Fibroblast of skin of abdomen (primary cell): ENCODE data around the gene CYGB.
"Not testable (repeated sequence)": the region's sequence is repeated elsewhere in the genome, so short reads cannot be mapped to it uniquely, and the experiment has no call there.

ENCODE experiments used
- DNase-seq: peaks from one replicate; pipeline ENCODE4 v3.0.0-alpha.2; 2013

The CYGB gene

DNA sequence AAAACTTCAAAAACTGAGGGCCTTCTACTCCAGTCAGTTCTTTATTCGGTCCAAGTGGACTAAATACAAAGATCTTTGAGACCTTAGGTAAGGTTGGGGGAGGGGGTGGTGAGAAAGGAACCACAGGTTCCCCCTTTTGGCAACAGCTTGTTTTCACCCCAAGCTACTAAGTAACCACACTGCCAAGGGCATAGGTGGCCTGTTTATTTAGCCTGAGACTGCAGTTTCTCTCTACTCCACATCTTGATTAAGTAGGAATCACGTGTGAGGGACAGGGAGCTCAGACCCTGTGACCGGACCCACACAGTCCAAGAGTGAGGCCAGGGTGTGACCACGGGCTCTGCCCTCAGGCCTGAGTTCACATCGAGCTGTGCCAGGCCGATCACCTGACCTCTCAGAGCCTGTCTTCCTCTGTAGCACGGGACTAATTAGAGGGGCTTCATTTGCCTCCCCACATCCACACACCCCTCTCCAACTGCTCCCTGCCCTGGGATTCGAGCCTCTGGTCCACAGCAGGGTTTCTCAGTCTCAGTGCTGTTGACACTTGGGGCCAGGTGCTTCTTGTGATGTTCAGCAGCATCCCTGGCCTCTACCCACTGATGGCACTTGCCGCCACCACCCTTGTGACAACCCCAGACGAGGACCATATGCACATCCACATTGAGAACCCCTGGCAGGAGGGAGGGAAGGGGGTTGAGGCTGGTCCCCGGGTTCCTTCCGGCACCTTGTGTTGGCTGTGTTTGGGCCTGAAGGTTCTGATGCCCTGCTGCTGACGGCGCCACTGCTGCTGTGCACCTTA, 30.3 kb upstream of the CYGB start:
- no peak for DNase-seq

DNA sequence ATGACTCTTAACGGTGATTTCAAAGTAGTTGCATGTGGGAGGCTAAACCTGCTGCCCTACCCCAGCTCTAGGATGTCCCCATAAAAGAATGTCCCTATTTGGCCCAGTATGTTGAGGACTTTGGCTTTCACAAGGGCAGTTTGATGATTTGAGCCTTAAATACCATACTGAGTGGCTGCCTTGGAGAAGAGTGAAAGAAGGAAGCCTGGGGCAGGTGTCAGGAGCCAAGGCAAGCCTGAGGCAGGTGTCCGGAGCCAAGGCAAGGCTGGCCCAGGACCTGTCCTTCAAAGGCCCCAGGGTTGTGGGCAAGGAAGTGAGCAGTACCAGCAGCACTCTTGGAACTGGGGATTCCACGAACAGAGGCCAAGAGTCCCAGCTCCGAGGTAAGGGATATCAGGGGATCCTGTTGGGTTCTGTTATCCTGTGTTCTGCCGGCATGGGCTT, 29.5 kb upstream of the CYGB start:
- DNase-seq = no peak

DNA sequence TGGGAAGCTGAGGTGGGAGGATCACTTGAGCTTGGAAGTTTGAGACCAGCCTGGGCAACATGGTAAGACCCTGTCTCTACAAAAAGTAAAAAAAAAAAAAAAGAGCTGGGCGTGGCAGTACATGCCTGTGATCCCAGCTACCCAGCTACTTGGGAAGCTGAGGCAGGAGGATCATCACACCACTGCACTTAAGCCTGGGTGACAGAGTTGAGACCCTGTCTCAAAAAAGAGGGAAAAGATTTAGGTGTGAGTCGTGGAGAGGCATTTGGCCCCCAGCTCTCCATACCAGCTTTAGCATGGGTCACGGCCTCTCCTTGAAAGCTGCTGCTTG, 29.1 kb upstream of the CYGB start:
- no peak for DNase-seq

DNA sequence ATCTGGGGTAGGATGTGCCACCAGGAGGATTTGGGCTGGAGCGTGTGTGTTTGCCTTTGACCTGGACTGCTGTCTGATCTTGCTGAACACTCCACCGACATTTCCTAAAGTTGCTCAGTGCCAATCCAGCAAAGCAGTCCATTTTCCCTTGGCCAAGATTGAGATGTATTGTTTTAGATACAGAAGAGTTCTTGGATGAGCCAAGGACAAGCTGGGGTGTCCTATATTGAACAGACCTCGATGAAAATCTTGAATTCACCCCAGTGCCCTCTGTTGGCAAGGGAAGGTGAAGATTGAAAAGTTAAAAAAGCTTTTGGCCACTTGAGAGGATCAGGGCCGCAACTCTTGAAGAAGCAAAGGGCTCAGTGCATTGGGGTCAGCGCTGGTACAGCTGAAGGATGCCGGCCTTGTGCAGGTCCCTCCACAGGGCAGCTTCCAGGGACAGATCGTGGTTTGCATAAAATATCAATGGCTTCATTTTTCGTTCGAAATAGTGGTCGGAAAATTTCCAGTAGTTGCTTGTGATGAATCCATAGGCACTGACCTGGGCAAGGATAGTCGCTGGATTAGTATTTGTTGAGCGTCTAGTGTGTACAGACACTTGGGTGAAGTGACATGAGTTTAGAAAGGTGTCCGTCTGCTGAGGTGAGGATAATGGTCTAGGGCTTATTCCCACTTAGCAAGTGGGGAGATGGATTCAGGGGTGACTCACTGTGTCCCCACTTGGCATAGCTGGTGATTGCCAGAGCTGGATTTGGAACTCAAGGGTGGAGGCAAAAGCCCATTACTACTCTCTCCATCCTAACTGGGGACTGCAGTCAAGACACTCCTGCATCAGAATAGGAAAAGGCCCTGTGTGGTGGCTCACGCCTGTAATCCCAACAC, 28.5 kb upstream of the CYGB start:
- no peak for DNase-seq

DNA sequence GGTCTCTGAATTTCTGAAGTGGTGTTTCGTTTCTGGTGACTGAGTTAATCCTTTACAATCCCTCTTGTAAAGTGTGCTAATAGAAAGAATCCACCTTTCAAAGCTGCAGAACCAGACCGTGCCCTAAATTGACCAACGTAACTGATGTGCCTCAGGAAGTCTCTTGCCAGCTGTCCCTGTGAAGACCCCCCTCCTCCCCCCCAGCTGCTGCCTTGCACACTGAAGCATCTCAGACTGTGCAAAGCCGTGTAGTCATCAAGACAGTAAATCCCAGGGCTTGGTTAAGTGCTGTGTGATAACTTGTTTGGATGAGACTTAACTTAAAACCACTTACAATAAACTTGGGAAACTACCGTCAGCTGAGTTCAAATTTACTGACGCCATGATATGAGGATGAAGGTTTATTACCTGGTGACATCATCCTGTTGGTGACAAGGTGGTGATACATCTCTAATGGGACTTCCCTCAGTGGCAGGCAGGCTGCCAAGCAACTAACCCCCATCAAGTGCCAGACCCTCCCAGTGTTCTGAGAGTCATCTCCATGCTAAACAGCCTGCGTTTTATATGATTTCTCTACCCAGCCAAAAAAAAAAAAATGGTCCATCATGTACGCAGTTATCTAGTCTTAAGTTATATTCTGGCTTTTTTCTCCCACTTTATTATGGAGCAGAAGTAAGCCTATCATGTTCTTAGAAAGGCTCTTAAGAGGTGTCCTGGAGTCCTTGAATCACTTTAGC, 27.6 kb upstream of the CYGB start:
- not testable (repeated sequence) for DNase-seq

DNA sequence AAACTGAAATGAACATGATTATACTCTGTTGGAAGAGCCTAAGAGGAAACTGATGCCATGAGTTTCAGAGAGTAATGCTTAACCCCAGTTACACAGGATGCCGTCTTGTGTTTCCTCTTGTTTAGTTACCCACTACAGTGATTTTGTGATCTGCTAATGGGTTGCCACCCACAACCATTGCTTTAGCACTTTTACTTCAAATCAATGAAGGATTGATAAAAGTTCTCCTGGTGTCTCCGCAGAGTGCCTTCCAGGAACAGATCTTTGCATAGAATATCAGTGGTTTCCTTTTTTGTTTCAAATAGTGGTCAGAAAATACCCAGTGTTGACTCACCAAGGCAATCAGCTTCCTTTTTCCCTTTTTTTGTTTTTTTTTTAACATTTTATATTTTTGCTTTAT, 25.9 kb upstream of the CYGB start:
- not testable (repeated sequence) for DNase-seq

DNA sequence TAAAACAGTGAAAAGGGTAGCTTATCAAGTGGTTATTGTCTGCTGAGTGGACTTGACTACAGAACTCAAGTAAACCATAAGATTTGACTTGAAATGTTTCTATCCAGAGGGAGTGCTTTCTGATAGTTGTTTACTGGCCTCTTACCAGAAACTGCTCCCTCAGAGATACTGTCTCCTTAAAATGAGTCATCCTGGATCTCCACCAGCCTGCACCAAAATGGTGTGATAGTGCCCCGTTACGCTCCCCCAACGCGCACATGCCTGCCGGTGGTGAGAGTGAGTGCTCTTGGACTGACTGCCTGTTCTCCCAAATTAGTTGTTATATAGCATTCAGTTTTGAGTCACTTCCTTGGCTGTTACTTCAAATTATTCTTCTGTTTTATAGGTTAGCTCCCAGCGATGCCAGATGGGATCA, 25.2 kb upstream of the CYGB start:
- peak; percentile 83 for DNase-seq

DNA sequence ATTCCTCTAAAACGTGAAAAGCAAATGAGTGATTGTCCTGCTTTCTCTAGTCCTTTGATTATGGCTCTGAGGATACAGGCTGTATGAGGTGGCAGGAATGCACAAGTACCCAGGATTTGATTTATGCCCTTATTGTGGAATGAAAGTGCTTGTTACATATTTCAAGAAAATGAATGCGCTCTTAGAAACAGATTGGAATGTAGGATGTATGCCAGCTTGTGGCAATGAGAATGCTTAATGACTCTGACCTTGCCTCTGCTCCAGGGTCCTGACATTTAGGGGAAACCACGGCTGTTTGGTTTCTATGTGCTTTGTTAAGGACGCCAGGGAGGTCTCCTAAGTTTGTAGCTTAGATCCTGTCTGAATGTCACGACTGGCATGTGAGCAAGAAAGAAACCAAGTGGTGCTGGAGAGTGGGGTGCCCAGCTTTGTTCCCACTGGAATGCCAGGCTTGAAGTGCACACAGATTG, 24.3 kb upstream of the CYGB start:
- peak; percentile 78 for DNase-seq

DNA sequence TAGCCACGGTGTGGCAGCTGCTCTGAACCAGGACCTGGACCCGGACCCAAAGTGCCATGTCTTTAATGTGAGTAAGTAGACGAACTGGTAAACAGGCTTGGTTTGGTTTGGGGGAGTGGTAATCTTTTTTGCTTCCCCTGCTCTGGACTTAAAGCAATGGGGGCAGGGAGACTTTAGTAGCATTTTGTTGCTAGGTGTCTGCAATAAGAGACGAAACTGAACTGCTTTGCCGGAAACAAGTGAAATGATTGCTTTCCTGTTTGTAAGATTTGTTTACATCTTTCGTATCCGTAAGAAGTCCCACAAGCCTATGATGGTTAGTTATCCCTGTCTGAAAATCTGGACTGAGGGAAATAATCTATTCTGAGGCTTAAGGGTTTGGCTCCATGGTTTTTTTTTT, 23.8 kb upstream of the CYGB start:
- no peak for DNase-seq

DNA sequence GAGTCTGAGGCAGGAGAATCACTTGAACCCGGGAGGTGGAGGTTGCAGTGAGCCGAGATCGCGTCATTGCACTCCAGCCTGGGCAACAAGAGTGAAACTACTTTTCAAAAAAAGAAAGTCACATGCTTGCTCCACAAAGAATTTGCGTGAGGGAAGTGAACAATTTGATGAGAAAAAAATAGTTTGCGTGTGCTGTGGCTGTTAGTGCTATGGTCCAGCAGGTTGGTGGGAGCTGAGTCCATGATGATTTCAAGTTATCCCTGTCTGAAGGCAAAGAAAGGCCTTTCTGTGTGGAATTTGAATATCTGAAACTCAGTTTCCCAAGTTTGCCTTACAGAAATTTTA, 23.3 kb upstream of the CYGB start:
- no peak for DNase-seq

DNA sequence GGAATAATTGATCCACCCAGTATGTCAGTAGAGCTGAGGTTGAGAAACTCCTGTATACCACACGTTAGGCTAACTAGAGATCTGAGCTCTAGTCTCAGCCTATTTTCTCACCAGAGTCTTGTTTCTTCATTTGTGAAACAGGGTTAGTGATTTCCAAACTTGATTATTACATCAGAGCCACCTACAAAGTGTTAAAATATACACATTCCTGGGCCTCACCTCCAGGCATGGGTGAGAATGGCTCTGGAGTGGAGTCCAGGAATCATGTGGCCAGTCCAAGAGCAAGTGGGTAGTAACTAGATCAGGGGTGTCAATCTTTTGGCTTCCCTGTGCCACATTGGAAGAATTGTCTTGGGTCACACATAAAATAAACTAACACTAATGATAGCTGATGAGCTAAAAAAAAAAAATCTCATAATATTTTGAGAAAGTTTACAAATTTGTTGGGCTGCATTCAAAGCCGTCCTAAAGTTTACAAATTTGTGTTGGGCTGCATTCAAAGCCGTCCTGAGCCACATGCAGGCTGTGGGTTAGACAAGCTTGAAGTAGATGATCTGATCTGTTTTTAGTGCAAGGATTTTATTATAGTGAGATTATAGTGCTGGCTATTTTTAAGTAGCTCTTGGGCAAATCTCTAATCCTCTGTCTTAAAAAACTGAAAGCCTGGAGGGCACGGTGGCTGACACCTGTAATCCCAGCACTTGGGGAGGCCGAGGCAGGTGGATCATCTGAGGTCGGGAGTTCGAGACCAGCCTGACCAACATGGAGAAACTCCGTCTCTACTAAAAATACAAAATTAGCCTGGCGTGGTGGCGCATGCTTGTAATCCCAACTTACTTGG, 22.7 kb upstream of the CYGB start:
- no peak for DNase-seq

DNA sequence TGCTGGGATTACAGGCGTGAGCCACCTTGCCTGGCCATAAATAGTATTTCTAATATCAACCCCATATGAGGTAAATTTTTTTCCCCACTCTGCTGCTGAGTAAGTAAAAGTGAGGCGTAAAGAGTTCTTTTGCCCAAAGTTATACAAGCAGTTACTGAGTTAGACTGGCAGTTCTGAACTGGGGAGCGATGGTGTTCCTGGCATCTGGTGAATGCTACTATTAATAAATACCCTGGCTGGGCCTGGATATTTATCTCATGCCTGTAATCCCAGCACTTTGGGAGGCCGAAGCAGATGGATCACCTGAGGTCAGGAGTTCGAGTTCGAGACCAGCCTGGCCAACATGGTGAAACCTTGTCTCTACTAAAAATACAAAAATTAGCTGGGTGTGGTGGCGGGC, 22.0 kb upstream of the CYGB start:
- DNase-seq = not testable (repeated sequence)

DNA sequence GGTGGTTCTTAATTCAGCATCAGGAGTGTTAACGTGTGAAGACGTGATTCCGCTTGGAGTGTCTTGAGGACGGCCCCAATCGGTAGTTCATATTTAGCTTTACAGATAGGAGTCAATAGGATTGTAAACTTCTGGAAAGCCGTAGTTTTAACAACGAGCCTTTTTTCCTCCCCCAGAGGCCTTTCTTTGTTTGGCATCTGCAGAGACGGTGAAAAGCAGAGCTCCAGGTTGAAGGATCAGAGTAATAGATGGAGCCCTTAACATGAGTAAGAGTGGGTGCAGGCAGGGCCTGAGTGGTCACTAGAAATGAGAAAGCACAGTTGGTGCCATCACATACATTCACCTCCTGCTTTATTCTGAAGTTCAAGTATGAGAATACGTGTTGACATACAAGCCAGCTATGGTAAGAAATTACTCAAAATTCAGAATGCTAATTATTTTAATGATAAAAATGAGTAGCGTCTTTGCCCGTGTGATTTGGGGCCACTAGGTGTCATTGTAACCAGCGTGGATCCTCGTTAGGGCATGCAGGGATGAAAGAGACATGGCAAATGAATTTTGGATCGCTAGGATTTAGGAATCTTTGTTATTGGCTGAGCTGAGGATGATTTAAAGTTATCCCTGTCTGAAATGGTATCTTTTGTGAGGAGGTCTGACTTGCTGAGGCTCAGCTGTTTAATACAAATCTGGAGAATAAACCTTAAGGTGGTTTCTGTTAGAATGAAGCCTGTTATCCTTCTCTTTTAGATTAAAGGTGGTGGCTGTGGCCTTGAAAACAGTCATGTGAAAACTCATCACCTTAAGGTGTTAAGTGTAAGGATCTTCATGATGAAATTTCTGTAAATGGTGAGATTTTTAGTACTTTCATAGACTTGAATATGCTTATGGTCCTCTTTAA, 20.9 kb upstream of the CYGB start:
- no peak for DNase-seq

DNA sequence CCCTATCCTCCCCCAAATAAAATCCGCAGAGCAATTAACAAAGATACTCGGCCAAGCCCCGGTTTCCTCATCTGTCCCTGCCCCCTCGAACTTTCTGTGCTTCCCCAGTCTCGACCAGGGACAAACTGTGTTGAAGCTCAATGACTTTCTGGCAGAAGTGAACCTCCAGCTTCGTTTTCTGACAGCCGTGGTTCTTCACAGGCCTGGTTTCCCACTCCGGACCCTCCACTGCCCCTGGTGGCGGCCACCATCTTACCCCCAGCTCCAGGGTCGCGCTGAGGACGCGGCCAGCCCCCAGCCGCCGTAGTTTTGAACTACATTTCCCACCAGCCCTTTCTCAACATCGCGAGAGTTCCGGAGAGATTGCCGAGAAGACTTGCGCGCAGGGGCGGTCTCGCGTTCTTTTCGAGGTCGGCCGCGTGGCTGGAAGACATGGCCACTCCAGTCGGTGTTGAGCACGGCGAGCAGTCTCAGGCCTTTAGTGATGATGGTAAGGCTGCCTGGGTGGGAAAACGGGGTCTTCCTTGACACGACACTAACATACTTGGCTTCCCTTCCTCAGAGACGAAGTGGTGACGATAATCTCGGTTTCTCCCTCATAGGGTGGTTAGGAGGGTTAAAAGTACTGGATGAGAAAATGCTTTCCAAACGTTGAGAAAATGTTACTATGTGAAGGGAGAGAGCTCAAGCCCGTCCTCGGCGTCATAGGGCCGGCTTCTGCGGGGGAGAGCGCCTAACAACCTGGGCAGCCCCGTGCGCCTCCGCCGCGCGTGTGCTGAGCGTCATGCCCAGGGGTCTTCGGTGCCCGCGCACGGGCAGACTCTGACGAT, 20.1 kb upstream of the CYGB start:
- peak; percentile 97 for DNase-seq

DNA sequence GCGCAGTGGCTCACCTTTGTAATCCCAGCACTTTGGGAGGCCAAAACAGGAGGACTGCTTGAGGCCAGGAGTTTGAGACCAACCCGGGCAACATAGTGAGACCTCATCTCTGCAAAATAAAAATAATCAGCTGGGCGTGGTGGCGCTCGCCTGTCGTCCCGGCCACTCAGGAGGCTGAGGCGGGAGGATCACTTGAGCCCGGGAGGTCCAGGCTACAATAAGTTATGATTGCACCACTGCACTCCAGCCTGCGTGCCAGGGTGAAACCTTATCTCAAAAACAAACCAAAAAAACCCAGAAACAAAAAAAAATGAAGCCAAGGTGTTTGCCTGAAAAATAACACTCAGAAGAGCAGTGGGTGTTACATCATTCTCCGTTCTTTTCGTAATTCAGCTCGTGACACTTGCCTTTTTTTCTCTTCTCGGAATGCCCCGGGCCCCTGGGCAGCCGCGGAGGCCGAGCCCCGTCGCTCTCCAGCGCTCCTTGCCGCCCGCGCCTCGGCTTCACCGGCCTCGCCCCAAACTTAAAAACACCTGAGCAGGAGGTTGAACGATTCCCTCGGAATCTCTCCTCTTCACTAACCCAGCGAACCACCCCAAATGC, 19.4 kb upstream of the CYGB start:
- no peak for DNase-seq

DNA sequence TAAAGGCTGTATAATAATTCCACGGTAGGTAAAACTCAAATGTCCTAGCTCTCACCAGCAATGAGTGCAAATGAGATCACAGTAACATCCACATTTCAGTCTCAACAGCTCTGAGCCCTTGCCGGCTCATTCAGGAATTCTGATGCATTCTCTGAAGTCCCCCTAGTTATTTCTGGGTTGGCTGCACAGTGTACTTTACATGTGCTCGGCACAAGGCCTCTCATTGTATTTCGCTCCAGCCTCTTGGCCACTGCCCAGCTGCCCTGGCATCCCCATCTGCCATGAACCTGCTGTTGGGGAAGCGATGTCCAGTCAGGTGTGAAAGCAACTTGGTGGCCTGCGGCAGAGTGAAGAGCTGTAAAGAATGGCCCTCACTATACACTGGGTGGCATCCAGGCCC, 16.6 kb upstream of the CYGB start:
- no peak for DNase-seq

DNA sequence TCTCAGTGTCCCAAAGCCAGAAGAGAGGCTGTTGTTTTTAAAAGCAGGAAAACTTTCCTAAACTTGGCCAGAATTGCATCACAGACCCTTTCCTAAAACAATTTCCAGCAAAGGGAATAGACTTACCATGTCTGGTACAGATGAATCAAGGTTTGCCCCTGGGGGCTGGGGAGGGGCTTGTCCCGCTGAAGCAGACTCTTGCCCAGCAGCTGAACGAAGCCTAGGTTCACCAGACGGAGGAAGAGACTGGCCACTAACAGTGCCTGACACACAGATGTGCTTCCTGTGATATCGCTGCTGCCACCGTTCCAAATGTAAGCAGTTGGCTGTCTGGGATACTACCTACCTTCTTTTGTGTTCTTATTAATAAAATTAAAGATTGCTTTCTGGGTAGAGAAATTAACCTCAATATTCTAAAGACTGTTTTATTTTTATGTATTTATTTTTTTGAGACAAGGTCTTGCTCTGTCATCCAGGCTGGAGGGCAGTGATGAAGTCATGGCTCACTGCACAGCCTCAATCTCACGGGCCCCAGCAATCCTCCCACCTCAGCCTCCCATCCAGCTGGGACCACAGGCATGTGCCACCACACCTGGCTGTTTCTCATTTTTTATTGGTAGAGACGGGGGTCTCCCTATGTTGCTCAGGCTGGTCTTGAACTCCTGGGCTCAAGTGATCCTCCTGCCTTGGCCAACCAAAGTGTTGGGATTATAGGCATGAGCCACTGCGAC, 15.8 kb upstream of the CYGB start:
- no peak for DNase-seq

DNA sequence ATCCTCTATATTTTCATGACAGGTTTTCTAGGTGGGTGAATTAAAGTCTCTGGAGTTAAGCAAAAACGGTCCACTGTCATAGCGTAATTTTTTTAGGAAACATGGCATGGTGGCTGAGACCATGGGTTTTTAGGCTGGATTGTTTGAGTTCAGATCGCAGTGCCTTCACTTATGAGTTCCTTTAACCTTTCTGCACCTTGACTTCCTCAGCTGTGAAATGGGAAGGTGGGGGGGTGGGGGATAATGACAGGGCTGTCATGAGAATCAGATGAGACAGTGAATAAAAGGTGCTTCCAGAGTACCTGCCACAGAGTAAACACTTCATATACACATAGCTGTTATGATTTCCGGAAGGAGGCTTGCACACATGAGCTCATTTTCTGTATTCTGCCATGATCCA, 14.2 kb upstream of the CYGB start:
- DNase-seq = no peak
